ENCODE data around the gene SMAD5.
A peak's percentile ranks its signal among the peaks of the same experiment; 100 is the strongest.

Gene SMAD5

GRCh38 chr5:136132557-136133221 is at the start of gene SMAD5:
Gene SMAD5 (plus strand): TSS chr5:136132845. CDS start chr5:136153761, 20,916 bp downstream.
- DNase-seq (ENCODE audit: low spot score), result peak; percentile 95

DNA sequence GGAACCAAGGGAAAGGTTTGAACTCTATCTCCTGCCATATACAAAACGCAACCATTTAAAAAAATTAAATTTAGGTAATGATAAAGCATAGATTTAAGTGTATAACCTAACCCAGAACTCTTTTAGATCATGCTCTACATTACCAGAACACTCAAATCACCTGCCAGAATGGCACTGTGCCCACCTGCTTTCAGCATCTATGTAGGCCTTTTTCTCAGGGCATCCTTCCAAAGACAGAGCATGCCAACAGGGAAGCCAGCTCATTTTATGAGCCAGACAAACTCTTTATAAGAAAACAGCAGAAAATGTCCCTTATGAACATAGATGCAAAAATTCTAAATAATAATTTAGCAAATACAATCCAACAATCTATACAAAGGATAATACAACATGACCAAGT is 47.9 kb upstream of the SMAD5 start:
- no peak for DNase-seq (ENCODE audit: low spot score)

DNA sequence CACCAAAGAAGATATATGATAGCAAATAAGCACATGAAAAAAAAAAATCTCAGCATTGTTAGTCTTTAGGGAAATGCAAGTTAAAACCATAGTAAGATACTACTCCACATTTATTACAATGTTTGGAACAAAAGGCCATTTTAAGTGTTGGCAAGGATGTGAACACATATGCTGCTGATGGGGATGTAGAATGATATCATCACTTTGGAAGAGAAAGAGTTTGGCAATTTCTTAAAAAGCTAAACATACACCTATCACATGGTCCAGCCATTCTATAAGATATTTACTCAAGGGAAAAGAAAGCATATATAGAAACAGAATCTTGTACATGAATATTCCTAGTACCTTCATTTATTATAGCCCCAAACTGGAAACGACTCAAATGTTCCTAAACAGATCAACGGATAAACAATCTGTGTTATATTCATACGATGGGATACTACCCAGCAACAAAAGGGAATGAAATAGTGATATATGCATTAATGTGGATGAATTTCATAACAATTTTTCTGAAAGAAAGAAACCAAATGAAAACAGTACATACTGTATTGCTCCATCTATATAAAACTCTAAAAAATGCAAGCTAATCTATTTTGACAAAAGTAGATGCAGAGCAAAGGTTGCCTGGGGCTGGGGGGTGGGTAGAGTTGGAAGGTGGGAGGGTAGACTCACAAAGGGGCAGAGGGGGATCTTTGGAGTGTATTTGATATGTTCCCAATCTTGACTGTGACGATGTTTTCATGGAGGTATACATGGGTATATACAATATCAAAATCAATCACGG is 45.7 kb upstream of the SMAD5 start:
- no peak for DNase-seq (ENCODE audit: low spot score)

DNA sequence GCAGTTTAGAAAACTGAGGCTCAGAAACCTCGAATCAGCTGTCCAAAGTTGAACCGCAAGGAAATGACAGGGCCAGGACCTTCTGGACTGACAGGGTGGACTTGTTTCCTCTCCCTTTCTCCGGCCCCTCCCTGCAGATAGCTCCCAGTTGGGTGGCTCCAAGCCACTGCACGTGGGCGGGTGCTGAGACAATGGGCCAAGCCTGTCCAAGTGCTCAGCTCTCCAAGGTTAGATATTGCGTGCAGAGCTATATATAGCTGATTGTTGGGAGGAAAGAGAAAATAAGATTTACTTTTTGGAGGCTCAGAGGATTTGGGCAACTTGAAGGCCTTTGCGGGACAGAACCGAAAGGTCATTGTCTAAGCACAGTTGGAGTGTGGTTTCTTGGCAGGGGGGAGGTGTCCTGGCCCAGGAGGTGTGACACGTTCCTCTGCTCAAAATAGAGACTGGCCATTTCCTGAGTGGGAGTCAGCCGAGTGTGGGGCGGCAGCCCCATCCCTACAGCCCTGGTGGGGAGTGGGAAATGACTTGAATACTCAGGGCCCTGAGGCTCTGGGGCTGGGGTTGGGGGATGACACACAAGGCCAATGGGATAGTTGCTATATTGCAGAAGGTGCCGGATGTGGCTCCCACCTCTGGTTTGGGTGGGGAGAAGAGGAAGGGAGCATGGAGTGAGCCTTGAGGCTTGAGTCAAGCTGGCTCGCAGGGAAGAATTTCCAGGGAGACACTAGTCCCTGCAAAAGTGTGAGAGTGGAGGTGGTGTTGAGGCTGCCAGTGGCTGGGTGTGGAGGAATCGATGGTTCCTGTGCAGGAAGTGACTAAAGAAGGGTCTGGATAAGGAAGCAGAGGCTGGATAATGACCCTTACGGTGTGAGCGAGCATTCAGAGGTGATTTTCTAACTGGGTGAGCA is 44.4 kb upstream of the SMAD5 start:
- DNase-seq (ENCODE audit: low spot score), result no peak

DNA sequence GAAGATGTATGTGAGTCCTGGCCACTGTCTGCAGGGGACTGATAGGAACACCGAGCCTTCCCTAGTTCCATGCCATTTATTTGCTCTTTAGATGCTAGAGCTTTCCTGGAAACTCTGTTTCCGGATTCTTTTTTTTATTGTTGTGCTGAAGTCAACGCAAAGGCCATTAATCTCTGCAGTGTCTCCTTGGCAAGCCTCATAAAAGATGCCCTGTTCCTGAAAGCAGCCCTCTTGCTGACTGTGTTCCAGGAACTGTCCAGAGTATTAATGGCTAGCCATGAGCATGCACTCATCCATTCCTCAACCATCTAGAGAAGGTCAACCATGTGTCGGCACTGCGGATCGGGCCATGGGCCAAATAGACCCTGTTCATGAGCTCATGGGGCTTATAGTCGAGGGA is 42.9 kb upstream of the SMAD5 start:
- DNase-seq (ENCODE audit: low spot score), result no peak

DNA sequence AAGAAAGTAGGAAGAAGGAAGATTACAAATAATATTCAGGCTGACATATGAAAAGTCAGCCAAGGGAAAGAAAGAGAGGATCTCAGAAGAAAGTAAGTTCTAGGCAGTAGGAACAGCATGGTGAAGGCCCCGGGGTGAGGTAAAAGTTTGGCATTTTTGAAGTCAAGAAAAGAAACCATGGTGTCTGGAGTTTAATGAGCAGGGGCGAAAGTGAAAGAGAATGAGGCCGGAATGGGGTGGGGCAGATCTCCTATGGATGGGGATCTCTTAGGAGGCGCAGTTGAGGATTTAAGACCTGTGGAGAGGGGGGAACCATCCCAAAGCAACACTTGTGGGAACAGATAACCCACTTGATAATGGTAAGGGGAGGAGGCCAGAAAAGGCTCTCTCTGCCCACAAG is 42.3 kb upstream of the SMAD5 start:
- no peak for DNase-seq (ENCODE audit: low spot score)

- DNase-seq (ENCODE audit: low spot score), result no peak
Measured at GRCh38 chr5:136094189-136094912, 38.3 kb upstream of the SMAD5 start.

DNA sequence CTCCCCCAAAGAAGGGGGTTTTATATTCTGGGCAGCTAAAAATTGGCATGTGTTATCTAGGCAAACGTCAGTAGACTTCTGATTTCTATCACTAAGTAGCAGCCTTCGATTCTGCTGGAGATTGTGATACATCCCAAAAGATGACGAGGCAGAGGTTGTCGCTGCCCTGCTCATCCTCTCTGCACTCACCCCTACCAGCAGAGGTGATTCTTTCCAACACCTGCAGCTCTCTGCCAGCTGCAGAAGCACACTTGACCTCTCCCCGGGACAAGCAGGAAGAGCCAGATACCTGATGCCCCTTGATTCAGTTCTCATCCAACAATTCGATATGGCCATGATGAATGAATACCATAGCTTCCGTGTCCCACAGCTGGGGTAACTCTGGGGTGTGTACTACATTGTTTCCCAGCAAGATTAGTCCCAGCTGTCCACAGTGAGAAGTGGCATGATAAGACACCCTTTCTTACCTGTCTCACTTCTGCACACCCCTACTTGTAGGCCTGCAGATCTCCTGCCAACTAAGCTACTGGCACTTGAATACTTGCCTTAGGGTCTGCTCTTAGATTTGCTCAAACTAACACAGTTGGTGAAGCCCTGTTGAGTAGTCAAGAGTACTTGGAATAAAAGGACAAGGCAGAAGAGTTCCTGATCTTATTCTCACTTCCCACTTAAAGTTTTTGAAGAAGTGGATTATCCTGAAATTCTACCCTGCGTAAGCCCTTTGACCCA is 37.6 kb upstream of the SMAD5 start:
- DNase-seq (ENCODE audit: low spot score), result no peak

- no peak for DNase-seq (ENCODE audit: low spot score)
Measured at GRCh38 chr5:136098176-136098575, 34.5 kb upstream of the SMAD5 start.

DNA sequence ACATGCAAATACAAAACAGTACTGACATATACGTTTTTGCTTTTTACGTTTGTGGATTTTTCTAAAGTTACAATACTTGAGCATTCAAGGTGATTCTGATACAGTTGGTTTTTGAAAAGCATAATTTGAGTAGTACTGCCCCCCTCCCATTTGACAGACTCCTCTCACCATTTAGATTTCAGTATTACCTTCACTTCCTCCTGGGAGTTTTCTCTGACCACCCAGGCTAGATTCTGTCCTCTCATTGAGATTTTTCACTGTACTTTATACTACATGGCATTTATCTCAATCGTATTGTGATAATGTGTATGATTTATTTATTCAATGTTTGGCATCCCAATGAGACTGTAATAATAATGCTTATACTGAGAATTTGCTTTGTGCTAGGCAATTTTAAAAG is 32.8 kb upstream of the SMAD5 start:
- no peak for DNase-seq (ENCODE audit: low spot score)

DNA sequence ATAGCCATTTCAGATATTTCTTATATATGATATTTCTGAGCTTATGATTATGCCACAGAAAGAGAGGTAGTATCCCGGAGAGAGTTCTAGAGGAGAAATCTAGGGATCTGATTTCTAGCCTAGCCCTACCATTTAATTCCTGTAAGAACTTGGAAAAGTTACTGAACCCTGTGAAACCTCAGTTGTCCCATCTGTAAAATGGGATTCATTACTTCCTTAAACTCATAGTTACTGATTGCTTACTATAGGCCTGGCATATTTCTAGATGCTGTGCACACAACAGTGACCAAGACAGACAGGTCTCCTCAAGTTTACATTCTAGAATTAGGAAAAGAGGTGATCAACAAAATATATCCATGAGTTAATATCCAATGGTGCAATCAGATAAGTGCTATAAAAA is 30.8 kb upstream of the SMAD5 start:
- DNase-seq (ENCODE audit: low spot score), result no peak

DNA sequence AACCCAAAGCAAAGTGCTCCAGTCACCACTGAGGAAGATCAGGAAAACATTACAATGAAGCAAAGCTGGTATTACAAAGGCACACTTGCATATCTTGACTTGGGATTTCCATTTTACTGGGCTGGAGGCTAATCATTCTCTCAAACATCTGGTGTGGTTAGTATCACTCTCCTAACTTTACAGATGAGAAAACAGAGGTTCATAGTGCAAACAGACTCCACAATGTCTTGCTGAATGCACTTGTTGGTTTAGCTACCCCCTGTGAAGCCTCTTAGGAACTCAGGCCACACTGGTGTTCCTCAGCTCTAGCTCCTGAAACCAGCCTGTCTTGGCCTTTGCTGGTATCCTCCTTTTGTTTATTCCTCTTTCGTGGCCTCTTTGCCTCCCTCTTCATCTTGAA is 29.5 kb upstream of the SMAD5 start:
- no peak for DNase-seq (ENCODE audit: low spot score)

- DNase-seq (ENCODE audit: low spot score), result no peak
Measured at GRCh38 chr5:136104306-136104965, 28.2 kb upstream of the SMAD5 start.

GRCh38 chr5:136106351-136107031 is 26.2 kb upstream of the SMAD5 start:
- no peak for DNase-seq (ENCODE audit: low spot score)

GRCh38 chr5:136108180-136108611 is 24.4 kb upstream of the SMAD5 start:
- no peak for DNase-seq (ENCODE audit: low spot score)

DNA sequence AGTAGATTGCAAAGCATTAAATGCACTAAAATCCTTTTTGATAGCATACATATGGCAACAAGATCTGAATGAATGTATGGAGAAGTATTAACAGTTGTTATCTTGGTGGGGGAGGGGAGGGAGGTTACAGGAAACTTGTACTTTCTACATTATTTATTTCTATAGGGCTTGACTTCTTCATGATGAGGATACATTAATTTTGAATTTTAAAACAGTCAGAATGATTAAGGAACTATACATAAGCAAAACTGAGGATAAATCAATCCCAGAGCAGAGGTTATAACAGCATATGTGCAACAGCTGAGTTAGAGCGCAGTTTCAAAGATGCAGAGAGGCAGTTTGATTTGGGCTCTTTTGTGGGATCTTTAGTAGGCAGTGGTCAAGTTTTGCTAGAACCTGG is 23.9 kb upstream of the SMAD5 start:
- no peak for DNase-seq (ENCODE audit: low spot score)

GRCh38 chr5:136109453-136110135 is 23.1 kb upstream of the SMAD5 start:
- DNase-seq (ENCODE audit: low spot score), result no peak

DNA sequence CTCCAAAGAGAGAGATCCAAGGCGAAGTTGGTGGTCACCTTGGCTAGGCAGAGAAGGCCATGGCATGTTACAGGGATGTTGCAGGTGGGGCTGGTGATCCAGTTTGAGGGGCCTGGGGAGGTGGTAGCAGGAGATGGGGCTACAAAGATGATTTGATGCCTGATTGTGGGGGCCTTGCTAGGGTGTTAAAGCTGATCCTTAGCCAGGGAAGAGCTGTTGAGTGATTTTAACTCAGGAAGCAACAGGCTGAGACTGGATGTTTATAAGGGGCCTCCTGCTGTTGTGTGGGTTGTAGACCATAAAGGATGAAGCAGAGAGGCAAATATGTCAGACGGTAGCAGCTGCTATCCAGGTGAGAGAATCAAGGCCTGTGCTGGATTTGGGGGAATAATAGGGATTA is 19.0 kb upstream of the SMAD5 start:
- DNase-seq (ENCODE audit: low spot score), result no peak

GRCh38 chr5:136114414-136115125 is 18.1 kb upstream of the SMAD5 start:
- DNase-seq (ENCODE audit: low spot score), result no peak
